SHP77 treated with DMSO at 0.1 percent for 48 hours (cell line): ENCODE data around the gene ANHX.

Source experiments
- DNase-seq: peaks from one replicate; lab custom pipeline; 2025; lab: John Stamatoyannopoulos, UW

Gene ANHX

GRCh38 chr12:133202493-133203343 lies 33.0 kb downstream of the ANHX start:
- DNase-seq, result no peak

DNA sequence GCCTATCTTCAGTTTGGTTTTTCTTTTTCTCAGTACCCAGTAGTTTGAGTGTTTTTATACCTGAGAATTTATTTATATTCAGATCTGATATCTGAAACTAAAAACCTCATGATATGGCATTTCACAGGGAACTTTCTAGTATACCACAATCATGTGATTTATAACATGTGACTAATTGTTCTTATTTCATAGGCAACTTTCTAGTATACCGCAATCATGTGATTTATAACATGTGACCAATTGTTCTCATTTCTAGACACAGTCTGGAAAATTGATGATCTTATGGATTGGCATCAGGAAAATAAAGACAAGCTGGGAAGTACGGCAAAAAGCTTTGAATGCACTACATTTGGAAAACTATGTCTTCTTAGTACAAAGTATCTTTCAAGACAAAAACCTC lies 33.8 kb downstream of the ANHX start:
- no peak for DNase-seq

GRCh38 chr12:133192847-133193246 lies 42.8 kb downstream of the ANHX start:
- no peak for DNase-seq

- DNase-seq, result no peak
Measured at GRCh38 chr12:133190176-133190575, 45.5 kb downstream of the ANHX start.

DNA sequence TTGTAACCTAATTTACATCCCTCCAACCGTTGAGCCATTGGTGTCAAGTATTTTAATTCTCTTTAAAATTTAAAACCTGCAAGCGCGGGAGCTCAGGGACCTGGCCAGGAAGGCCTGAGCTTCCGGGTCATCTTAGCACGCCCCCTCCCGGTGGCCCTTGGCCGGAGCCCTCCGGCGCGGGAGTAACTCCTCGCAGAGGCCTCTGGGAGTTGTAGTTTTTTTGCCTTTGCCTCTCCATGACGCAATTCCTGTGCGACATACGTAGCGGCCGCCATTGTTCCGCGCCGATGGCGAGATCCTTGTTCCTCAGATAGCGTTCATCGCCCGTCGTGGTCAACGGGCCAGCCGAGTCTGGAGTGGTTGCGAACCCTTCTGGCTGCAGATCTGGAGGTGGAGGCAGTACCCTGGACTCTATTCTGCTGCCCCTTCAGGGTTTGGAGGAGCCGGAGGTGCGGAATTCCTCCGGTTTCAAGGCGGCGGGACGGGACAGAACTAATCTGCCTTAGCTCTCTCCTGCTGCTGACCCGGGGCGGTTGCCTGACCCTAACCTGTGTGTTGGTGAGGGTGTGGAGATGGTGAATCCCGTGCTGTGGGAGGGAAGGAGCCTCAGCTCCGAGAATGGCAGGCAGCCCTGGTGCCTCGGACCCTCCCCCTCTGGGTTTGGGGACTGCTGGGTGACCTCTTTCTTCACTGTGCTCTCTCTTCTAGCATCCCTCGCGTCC lies 54.3 kb downstream of the ANHX start, which contains the start of gene ZNF268:
ZNF268 (plus strand) TSS at position 258 of the 722 bp plus-strand sequence. CDS start 503 bp downstream, outside the sequence.
- DNase-seq, result peak; percentile 86

- no peak for DNase-seq
Measured at GRCh38 chr12:133180669-133181068, 55.0 kb downstream of the ANHX start.

DNA sequence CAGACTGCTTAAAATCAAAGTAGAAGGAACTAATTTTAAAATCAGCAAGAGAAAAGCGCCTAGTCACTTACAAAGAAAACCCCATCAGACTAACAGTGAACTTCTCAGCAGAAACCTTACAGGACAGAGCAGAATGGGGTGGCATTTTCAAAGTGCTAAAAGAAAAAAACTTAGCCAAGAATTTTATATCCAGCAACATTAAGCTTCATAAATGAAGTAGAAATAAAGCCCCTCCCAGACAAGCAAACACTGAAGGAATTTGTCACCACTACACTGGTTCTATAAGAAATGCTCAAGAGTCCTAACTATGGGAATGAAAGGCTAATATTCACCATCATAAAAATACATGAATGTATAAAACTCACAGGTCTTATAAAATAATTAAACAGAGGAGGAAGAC lies 60.8 kb downstream of the ANHX start:
- no peak for DNase-seq

- DNase-seq, result no peak
Measured at GRCh38 chr12:133172491-133172890, 63.2 kb downstream of the ANHX start.
